D341Med (cell line): ENCODE measurements around the gene AQP5.

ENCODE experiments used
- DNase-seq: peaks from one replicate; pipeline ENCODE4 v3.0.0; 2012; ENCODE audit warnings: low spot score

Gene AQP5

DNA sequence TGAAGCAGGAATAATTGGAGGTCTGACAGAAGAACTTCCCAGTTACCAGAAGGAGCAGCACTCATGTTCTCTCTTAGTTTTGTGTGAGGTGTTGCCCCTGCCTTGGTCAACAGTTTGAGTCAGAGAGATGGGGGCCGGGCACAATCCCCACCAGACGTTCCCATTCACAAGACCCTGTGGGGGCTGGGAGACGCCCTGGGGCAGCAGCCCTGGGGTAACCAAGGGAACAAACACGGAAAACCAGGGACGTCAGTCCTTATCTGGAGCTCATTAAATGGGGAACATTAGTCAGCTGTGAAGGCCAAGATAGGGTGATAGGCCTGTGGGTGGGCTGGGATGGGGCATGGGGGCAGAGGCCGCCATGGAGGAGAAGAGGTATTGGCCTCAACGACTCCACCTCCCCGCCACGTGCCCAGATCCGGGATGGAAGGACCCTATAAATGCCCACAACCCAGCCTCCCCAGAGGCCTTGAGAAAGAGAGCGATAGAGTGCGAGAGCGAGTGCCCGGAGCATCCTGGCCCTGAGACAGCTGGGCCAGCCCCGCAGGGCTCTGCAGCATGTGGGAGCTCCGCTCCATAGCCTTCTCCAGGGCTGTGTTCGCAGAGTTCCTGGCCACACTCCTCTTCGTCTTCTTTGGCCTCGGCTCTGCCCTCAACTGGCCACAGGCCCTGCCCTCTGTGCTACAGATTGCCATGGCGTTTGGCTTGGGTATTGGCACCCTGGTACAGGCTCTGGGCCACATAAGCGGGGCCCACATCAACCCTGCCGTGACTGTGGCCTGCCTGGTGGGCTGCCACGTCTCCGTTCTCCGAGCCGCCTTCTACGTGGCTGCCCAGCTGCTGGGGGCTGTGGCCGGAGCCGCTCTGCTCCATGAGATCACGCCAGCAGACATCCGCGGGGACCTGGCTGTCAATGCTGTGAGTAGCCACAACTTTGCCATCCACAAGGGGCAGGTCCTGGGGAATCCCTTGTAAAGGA, 11.1 kb upstream of the AQP5 start, which contains the start of gene AQP2:
TSS of gene AQP2 (plus strand) at position 465 of the 979 bp plus-strand sequence. CDS start at position 559, 94 bp downstream.
- DNase-seq = no peak

DNA sequence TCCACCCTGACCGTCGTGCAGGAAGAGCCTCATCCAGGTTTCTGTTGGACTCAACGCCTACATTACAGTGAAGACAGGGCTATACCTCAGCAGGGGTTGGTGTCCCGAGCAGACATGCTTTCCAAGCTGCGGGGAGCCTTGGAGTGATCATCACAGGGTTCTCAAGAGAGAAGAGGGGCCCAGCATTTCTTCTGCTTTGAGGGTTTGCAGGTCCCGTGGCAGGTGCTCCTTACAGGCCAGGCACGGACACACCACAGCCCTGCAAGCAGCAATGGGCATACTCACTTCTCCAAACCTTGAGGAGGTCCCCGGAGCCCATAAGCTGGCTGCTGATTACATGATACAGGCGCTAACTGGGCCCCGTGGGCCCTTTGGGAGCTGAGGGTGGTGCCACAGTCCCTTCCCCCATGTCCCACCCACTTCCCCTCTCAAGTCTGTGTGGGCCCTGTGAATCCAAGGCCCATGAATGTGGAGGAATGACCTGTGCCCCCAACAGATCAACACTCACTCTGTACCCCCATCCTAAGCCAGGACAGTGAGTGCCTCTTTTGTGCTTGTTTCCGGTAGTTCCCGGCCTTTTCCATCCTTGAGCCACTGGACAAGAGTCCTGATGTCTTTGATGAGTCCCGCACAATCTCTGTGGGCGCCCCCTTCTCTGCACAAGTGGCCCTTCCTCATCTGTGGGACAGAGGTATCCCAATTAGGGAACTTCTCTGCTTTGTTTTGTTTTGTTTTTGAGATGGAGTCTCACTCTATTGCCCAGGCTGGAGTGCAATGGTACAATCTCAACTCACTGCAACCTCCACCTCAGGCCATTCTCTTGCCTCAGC, 10.0 kb upstream of the AQP5 start:
- DNase-seq = no peak

DNA sequence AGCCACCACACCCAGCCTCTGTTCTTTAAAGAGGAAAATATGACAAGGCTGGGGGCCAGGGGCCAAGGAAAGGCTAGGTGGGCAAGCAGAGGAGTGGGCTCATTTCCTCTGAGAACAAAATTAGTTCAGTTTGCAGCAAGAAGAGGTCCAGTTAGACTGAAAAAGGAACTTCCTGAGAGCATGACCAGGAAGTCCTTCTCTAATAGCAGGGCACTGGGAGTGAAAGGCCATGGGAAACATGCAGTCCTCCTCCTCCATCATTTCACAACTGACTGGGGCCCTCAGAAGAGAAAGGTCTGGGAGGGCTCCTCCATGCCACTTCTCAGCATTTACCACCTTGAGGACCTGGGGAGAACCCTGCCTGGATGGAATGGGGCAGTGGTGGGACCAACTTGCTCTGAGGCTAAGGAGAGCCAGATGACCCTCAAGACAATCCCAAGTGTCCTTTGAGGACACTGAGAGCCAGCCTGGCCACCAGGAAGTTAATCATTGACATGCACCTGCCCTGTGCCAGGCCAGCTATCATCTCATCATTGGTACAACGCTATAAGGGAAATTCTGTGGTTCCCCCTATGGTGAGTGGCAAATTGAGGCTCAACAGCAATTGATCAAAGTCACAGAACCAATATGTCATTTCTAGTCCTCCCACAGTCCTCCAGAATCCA, 9.1 kb upstream of the AQP5 start:
- no peak for DNase-seq

DNA sequence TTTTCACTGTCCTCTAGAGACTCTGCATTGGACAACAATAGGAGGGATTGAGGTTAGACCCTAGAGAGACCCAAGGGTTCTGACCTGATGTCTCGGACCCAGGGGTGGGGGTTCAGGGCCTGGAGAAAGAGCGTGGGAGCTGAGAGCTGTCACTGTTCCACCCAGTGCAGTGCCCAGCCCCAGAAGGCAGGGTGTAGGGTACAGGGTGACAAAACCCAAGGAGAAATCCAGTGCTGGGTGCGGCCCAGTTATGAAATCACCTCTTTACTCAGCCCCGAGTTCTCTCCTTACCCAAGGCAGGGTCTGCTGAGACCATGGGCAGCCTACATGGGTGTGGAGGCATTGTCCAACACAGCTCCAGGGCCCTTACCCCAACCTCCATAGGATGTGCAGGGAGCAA, 8.5 kb upstream of the AQP5 start:
- DNase-seq = no peak

DNA sequence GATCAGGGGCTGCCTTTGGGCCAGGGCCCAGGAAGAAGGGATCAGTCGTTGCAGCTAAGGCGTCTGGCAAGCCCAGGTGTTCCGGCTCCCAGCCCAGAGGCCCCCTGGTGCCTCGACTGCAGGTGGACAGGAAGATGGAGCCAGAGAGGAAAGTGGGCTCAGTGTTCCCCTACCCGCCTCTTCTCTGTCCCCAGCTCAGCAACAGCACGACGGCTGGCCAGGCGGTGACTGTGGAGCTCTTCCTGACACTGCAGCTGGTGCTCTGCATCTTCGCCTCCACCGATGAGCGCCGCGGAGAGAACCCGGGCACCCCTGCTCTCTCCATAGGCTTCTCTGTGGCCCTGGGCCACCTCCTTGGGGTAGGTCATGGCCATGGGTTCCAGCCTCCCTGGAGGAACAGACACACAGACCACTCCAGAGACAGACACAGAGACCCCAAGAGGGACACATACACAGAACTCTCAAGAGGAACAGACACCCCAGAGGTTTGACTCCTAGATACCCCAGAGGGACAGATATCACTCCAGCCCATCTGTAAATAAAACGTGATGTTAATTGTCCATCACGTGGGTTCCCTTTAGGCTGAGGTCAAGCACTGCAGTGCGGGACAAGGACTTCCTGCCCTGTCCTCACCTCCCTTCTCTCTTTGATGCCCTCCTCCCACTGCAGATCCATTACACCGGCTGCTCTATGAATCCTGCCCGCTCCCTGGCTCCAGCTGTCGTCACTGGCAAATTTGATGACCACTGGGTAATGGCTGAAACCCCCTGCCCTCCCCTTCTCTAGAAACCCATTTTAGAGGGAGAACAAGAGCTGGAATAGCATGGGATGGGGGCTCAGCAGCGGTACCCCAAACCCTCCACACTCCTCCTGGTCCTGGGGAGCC, 7.5 kb upstream of the AQP5 start:
- no peak for DNase-seq

DNA sequence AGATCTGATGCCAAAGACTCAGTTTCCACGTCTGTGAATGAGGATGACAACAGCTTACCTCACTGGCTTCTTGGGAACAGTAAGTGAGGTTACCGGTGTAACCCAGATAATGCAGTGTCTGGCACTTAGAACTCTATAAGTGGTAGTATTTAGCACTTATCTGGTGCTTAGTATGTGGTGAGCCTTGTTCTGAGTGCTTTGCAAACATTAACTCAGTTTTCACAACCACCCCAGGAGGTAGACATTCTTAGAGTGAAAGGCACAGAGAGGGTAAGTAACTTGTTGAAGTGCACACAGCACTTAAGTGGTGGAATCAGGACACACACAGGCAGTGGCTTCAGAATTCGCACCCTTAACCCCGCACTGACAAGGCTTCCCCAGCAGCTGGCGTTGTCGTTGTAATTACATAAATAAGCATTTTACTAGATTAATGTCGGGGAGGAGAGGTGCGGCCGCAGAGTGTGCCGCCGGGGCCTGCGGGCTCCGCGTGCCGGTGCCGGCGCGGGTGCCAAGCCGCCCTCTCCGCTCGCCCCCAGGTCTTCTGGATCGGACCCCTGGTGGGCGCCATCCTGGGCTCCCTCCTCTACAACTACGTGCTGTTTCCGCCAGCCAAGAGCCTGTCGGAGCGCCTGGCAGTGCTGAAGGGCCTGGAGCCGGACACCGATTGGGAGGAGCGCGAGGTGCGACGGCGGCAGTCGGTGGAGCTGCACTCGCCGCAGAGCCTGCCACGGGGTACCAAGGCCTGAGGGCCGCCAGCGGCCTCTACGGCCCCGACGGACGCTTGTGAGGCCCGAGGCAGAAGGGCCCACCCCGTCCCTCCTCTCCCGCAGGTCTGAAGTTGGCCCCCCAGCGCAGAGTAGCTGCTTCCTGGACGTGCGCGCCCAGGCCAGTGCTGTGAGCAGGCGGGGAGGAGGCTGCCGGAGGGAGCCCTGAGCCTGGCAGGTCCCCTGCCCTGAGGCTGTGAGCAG, 6.5 kb upstream of the AQP5 start:
- no peak for DNase-seq

DNA sequence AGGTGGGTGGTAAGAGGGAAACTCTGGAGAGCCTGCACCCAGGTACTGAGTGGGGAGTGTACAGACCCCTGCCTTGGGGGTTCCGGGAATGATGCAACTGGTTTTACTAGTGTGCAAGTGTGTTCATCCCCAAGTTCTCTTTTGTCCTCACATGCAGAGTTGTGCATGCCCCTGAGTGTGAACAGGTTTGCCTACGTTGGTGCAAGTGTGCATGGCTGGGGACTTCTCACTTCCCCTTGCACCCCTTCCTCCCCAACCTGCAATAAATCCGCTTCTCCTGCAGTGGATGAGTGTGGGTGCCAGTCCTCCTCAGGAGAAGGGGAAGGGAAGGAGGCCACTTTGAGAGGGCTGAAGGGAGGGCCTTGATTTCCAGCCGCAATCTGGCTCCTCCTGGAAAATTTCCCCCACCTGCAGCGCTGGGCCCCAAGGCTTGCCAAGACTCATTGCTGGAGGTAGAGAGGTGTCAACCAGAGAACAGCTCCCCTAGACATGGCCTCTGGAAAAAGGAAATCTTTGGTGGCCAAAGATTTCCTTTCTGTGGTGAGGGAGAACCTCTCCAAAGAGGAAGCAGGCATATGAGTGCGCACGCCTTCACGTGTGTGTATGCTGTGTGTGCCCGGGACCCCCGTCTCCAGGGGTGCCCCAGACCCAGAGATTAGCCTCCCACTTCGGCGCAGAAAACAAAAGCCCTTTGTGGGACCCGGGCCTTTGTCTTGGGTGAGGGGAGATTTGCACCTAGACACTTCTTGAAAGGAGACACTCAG, 5.6 kb upstream of the AQP5 start:
- DNase-seq = no peak

DNA sequence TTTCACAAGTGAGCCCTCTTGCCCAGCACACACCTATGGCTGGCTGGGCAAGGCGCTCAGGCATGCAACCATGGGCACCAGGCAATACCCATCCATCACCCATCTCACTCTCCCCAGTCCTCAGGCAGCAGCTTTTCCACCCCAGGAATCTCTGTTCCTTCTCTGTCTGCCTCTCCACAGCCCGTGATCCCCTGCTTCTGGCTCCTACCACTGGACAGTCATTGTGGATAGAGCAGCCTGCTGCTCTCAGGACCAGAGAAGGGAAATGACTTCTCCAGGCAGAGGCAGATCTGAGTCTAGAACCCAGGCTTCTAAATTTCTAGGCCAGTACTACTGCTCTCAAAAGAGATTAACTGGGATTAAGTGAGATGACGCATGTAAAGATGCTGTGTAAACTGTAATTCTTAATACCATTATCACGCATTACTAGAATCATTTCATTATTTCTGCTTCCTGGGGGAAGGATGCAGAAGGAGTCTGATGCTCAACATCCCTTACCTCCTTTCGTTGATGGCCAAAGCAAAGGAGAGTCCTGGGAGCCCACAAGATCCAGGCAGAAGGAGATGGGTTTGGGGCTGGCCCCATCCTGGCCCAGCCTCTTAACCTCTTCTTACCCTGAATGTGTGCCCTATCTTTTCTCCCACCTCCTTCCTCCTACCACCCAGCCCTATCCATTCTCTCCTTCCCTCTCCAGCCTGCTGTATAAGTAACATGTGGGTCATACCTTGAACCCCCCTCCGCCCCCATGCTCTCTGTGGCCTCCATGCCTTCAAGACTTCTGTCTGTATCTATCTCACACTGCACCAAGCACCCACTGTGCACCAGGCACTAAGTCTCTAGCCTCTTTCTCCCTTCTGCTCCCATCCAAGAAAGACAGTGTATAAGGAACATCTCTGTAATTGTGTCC, 4.8 kb upstream of the AQP5 start:
- DNase-seq = no peak

DNA sequence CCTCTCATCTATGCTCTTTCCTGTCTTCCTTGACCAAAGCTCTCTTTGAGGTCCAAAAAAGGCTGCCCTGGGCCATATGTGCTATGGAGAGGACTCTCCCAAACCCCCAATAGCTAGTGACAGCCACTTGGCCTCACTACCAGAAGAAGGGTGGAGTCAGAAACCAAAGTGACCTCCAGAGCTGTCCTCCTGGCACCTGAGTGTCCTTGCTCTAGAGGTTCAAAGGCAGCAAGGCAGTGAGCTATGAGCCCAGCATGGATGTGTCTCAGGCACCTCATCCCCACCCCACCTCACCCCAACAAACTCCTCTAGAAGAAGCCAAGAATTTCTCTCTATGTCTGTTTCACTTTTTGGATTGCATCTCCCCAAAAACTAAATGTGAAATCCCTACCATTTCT, 4.1 kb upstream of the AQP5 start:
- DNase-seq = no peak

DNA sequence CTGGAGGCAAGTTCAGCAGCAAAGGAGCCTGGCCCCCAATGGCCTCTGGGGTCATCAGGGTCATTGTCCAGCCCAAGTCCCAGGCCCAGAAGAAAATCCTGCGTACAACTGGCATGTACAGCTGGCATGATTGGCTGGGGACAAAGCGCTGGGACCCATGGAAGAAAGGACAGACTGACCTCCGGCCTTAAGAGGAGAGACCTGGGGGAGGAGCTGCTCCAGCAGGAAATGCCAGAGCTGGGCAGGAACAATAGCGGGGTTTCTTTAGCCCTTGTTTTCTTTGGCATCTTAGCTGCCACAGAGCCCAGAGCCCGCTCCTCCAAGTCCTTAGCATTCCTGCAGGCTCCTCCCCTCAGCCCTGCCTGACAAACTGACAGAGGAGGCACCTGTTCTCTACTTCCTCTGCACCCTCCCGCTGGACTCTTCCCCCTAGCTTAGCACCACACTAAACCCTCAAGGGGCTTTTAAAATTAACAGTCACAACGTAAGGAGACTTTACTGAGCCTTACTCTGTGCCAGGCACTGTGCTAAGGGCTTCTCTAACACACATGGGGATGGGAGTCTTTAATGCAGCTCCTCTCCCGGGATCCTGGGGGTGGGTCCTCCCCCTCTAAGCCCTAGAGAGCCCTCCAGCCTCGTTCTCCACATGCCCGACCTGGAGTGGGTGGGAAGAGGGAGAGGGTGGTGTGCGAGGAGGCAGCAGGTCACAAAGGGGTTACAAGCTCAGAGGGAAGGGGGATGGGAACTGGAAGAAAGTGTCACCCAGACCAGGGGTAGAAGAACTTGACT, 1.8 kb upstream of the AQP5 start:
- no peak for DNase-seq

DNA sequence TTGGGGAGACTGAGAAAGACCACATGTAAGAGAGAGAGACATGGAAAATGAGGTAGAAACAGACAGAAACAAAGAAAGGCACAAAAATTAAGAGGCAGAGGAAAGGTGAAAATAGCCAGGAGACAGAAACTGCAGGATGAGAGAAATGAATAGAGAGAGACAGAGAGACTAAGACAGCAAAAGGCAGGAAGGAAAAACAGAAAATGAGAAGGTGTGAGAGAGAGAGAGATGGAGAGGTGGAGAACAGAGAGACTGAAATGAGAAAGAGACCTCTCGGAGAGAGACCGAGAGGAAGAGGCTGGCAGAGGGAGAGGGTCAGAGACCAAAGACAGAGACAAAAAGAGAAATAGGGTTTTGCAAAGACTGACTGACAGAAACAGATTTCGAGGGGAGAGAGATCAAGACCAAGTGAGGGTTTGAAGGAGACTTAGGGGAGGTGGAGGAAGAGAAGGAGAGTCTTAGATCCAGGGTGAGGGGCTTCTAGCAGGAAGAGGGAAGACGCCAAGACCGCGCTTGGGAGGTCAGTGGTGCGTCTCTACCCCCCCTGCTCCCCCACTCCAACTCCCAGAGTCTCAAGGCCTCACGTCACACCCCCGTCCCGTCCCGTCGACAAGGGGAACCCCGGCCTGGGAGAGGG, 1.1 kb upstream of the AQP5 start:
- no peak for DNase-seq

DNA sequence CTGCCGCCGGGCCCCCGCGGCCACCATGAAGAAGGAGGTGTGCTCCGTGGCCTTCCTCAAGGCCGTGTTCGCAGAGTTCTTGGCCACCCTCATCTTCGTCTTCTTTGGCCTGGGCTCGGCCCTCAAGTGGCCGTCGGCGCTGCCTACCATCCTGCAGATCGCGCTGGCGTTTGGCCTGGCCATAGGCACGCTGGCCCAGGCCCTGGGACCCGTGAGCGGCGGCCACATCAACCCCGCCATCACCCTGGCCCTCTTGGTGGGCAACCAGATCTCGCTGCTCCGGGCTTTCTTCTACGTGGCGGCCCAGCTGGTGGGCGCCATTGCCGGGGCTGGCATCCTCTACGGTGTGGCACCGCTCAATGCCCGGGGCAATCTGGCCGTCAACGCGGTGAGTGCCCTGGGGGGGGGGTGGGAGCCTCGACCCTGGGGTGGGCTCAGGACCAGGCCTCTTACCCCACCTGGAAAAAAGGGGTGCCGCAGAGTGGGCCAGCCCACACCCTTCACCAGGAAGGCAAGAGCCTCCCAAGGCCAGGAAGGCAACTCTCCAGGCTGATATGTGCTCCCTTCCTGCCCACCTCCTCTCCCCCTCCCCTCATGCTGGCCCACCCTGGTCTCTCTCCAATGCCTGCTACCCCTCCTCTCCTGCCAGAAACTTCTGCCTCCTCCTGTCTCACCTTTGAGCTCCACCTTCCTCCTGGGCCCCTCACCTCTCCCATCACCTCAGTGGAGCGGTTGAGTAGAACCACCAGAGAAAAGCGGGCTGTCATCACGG, 507 bp downstream of the AQP5 start:
- DNase-seq = no peak

DNA sequence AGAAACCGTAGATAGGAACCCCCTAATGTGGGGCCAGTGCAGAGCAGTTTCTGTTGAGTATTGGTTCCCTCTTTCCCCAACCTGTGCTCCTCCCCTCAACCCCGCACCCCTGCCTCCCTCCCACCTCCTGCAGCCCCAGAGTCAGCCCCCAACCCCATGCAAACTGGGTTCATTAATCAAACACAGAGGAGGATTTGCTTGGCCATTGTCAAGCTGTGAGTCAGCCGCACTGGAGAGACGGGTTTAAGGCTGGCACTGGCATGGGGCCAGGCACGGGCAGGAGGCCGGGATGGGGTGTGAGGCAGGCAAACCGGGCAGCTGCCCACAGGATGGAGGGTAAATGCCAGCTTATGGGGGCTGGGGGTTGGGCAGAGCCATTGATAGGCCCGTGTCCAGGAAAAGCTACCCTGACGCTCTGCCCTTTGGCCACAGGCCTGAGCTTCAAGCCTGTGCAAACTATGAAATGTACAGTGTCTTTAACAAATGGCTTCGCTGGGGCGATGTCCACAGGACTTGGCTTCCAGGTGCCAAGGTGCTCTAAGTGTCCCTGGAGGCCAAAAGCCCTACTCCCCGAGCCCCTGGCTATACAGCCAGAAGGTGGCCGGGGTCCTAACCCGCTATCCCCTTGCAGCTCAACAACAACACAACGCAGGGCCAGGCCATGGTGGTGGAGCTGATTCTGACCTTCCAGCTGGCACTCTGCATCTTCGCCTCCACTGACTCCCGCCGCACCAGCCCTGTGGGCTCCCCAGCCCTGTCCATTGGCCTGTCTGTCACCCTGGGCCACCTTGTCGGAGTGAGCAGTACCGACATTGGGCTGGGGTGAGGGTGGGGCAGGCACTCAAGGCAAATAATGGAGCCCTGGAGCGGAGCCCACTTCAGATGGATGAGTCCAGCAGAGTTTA, 1.4 kb downstream of the AQP5 start:
- peak; percentile 53 for DNase-seq

DNA sequence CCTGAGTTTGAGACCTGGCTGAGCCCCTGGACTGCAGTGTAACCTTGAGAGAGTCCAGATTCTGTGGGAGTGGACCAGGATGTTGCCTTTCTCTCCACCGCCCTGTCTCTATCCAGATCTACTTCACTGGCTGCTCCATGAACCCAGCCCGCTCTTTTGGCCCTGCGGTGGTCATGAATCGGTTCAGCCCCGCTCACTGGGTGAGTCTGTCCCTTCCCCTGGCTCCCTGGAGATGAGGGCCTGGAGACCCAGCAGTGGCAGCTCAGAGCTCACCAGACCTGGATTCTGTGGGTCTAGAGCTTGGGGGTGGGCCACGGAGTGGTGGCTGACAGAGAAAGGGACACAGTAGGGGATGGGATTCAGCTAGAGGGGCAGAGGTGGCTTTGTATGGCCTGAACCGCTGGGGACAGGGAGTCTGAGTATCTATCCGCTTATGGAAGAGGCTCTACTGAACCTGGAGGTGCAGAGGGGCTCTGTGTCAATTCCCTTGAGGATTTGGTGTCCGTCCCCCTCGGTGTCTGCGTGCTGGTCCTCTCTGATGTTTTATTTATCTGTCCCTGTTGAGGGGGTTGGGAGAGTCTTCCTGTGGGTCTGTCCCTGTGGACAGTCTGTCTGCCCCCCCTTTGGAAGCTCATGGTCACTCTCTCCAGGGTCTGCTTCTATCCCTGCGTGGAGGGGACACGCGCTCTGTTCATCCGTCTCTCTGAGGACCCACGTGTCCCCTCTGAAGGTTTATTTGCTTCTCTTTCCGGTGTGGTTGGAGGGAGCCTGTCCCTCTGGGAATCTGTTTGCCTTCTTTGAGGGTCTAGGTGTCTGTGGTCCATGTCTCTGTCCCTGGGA, 2.5 kb downstream of the AQP5 start:
- no peak for DNase-seq
